K562 (cell line): Measurements from ENCODE around the gene PDE9A.

Source experiments
- BCLAF1 ChIP-seq, 2 experiments: fragments of 450-650 bp in 1 of 2; IDR thresholded peaks; 2 replicates each; pipeline ENCODE4 v1.6.1; 2011 to 2017; ENCODE audit warnings: low read depth in 2 of 2, antibody characterized with exemption in 1 of 2, borderline replicate concordance in 1 of 2, low read length in 1 of 2, mild to moderate bottlenecking in 1 of 2, mixed read lengths in 1 of 2; ENCODE audit not compliant: control insufficient read depth in 1 of 2
- BHLHE40 ChIP-seq: IDR thresholded peaks from 2 replicates; pipeline ENCODE4 v1.6.1; 2011; ENCODE audit warnings: low read length, improper control_type of control experiment
- CCNT2 ChIP-seq: IDR thresholded peaks from 2 replicates; pipeline ENCODE4 v1.6.1; 2011; ENCODE audit warnings: borderline replicate concordance, low read depth, mild to moderate bottlenecking, moderate library complexity, mixed read lengths, low read length; ENCODE audit not compliant: insufficient read length; ENCODE audit errors: extremely low read depth
- CEBPB ChIP-seq: fragments of 450-650 bp; IDR thresholded peaks from 2 replicates; pipeline ENCODE4 v1.6.1; 2016; ENCODE audit warnings: missing genetic modification characterization, missing compliant biosample characterization
- NFYB ChIP-seq: IDR thresholded peaks from 2 replicates; pipeline ENCODE4 v1.6.1; 2011; ENCODE audit warnings: mild to moderate bottlenecking, moderate library complexity; ENCODE audit not compliant: insufficient read length; ENCODE audit errors: extremely low read depth
- POLR2A ChIP-seq: fragments of 450-650 bp; conservative IDR thresholded peaks from 2 replicates; pipeline ENCODE4 v1.6.1; 2016
- ZBTB8A ChIP-seq: fragments of 450-650 bp; IDR thresholded peaks from 2 replicates; pipeline ENCODE4 v1.6.1; 2018; ENCODE audit warnings: mild to moderate bottlenecking, moderate library complexity; ENCODE audit not compliant: partially characterized antibody
- ZFX ChIP-seq: sonication (generic); formaldehyde crosslinking; IDR thresholded peaks from 2 replicates; pipeline ENCODE4 v1.8.0; 2022; ENCODE audit warnings: mild to moderate bottlenecking, missing genetic modification reagents, moderate library complexity

GRCh38 chr21:42775891-42776290 is 122.5 kb downstream of the PDE9A start:
- TF ChIP-seq NFYB = no peak
- TF ChIP-seq BHLHE40 = no peak
- no peak for TF ChIP-seq ZFX (CRISPR knock-in tag)
- no peak for TF ChIP-seq BCLAF1 (IDR thresholded peaks at IDR 0.05; ENCODE audit: borderline replicate concordance in 1 of 2, control insufficient read depth in 1 of 2, low read depth in 2 of 2, low read length in 1 of 2)
- TF ChIP-seq POLR2A = no peak
- no peak for TF ChIP-seq CCNT2
- no peak for TF ChIP-seq ZBTB8A
- no peak for TF ChIP-seq CEBPB (tag)
